ENCODE results near the gene HCN1. TPM values are rescaled to one million over a fixed set of nuclear protein-coding genes. Genes with fewer than 3 reads are reported as not detected.
"Not testable (repeated sequence)": the region's sequence is repeated elsewhere in the genome, so short reads cannot be mapped to it uniquely, and the experiment has no call there.

The HCN1 gene
- total RNA-seq, 4 donors from 2014 or later = 0.39 to 0.66 (median 0.49) TPM

- WGBS = 25% methylated on average over 2 of the region's 2 CpGs
- no peaks in the 10 kb centered on the region for H3K4me1 ChIP-seq
Observed at GRCh38 chr5:45521067-45521466, 175.1 kb downstream of the HCN1 start.

GRCh38 chr5:45512521-45512920, 183.7 kb downstream of the HCN1 start:
- Histone ChIP-seq H3K4me1 (no peaks in the 10 kb centered on the region), H3K27ac (replicated peaks in 1 of 4) (no peak overlapping the region), H3K27me3 (no peaks in the 10 kb centered on the region), H3K9me3 (no peaks in the 10 kb centered on the region), H3K36me3 (no peaks in the 10 kb centered on the region), H3K4me3 (no peak overlapping the region)
- DNase-seq (ENCODE audit: extremely low spot score) = no peak
- intact Hi-C loops (cut with DNase I) = no loop called here
- TF ChIP-seq POLR2AphosphoS5 (IDR thresholded peaks at IDR 0.05) = no peak
- no peak for TF ChIP-seq EP300 (IDR thresholded peaks at IDR 0.05)
- TF ChIP-seq CTCF (IDR thresholded peaks at IDR 0.05) = no peak
- no peak for TF ChIP-seq POLR2A (IDR thresholded peaks at IDR 0.05; ENCODE audit: low read depth)
- WGBS = 72% methylated on average over 1 of the region's 1 CpG

More at GRCh38 chr5:45521067-45521466, 175.1 kb downstream of the HCN1 start:
- intact Hi-C loops (cut with DNase I) = no loop called here
- no peak for DNase-seq (ENCODE audit: extremely low spot score)
- Histone ChIP-seq H3K27me3 (no peaks in the 10 kb centered on the region), H3K27ac (replicated peaks in 1 of 4) (no peak overlapping the region), H3K4me3 (no peak overlapping the region), H3K36me3 (no peaks in the 10 kb centered on the region), H3K9me3 (no peaks in the 10 kb centered on the region)
- TF ChIP-seq POLR2AphosphoS5 (IDR thresholded peaks at IDR 0.05) (no peak), POLR2A (IDR thresholded peaks at IDR 0.05; ENCODE audit: low read depth) (no peak), EP300 (IDR thresholded peaks at IDR 0.05) (no peak), CTCF (IDR thresholded peaks at IDR 0.05) (no peak)

GRCh38 chr5:45509371-45509770, 186.8 kb downstream of the HCN1 start:
- H3K36me3 ChIP-seq = no peaks in the 10 kb centered on the region
- no peaks in the 10 kb centered on the region for H3K9me3 ChIP-seq
- intact Hi-C loops (cut with DNase I) = no loop called here
- peaks cover 0 to 3% (median 0%) of the 10 kb centered on the region in 4 donors for H3K4me1 ChIP-seq
- DNase-seq (ENCODE audit: extremely low spot score) = no peak
- WGBS = 93% methylated on average over 2 of the region's 2 CpGs
- H3K4me3 ChIP-seq = no peak overlapping the region
- TF ChIP-seq CTCF (IDR thresholded peaks at IDR 0.05) (no peak), POLR2AphosphoS5 (IDR thresholded peaks at IDR 0.05) (no peak), POLR2A (IDR thresholded peaks at IDR 0.05; ENCODE audit: low read depth) (no peak), EP300 (IDR thresholded peaks at IDR 0.05) (no peak)
- no peak overlapping the region for H3K27ac ChIP-seq (replicated peaks in 1 of 4)
- no peaks in the 10 kb centered on the region for H3K27me3 ChIP-seq

- no peak for TF ChIP-seq POLR2A (IDR thresholded peaks at IDR 0.05; ENCODE audit: low read depth)
- WGBS = 67% methylated on average over 1 of the region's 1 CpG
- DNase-seq (ENCODE audit: extremely low spot score) = no peak
- no peaks in the 10 kb centered on the region for H3K36me3 ChIP-seq
- H3K4me1 ChIP-seq = peaks cover 0 to 3% (median 0%) of the 10 kb centered on the region in 4 donors
- H3K27ac ChIP-seq (replicated peaks in 1 of 4) = no peak overlapping the region
- H3K9me3 ChIP-seq = no peaks in the 10 kb centered on the region
- no peak overlapping the region for H3K4me3 ChIP-seq
- no peaks in the 10 kb centered on the region for H3K27me3 ChIP-seq
- intact Hi-C loops (cut with DNase I) = no loop called here
Observed at GRCh38 chr5:45508135-45508534, 188.0 kb downstream of the HCN1 start.

GRCh38 chr5:45507178-45507577, 189.0 kb downstream of the HCN1 start:
- no peaks in the 10 kb centered on the region for H3K27me3 ChIP-seq
- no peak overlapping the region for H3K4me3 ChIP-seq
- no peak overlapping the region for H3K27ac ChIP-seq (replicated peaks in 1 of 4)
- no peaks in the 10 kb centered on the region for H3K9me3 ChIP-seq
- 33% methylated on average over 1 of the region's 1 CpG for WGBS
- no peak for TF ChIP-seq POLR2A (IDR thresholded peaks at IDR 0.05; ENCODE audit: low read depth)
- H3K36me3 ChIP-seq = no peaks in the 10 kb centered on the region
- H3K4me1 ChIP-seq = peaks cover 0 to 3% (median 0%) of the 10 kb centered on the region in 4 donors
- intact Hi-C loops (cut with DNase I) = no loop called here
- no peak for DNase-seq (ENCODE audit: extremely low spot score)

GRCh38 chr5:45499006-45499405, 197.2 kb downstream of the HCN1 start:
- H3K36me3 ChIP-seq; intact Hi-C loops (cut with DNase I); H3K9me3 ChIP-seq; H3K4me3 ChIP-seq; DNase-seq (ENCODE audit: extremely low spot score); H3K27me3 ChIP-seq; H3K4me1 ChIP-seq; H3K27ac ChIP-seq (replicated peaks in 1 of 4): not testable (repeated sequence)
- WGBS = 95% methylated on average over 11 of the region's 11 CpGs
